HepG2 (cell line): Measurements from ENCODE around the gene SHISA5. TPM values are rescaled to one million over a fixed set of nuclear protein-coding genes. Genes with fewer than 3 reads are reported as not detected.

Experiments used
- ARNT2 ChIP-seq: sonication (generic); formaldehyde crosslinking; IDR thresholded peaks from 2 replicates; pipeline ENCODE4 v1.8.0; 2022; ENCODE audit warnings: mild to moderate bottlenecking, low read depth, missing genetic modification reagents, moderate library complexity
- ASH2L ChIP-seq: fragments of 300-600, 200-600 bp; sonication (generic); IDR thresholded peaks from 2 replicates; pipeline ENCODE4 v1.7.0; 2017; ENCODE audit warnings: low read depth, mild to moderate bottlenecking, moderate library complexity, mixed read lengths, low read length; ENCODE audit not compliant: insufficient read length
- FOSL2 ChIP-seq: sonication (generic); formaldehyde crosslinking; IDR thresholded peaks from 2 replicates; pipeline ENCODE4 v1.4.0; 2020; ENCODE audit warnings: missing genetic modification reagents
- FOXA1 ChIP-seq, 2 experiments: fragments of 450-650 bp in 1 of 2; sonication (generic) in 1 of 2; formaldehyde crosslinking in 1 of 2; IDR thresholded peaks; 2 replicates each; pipeline versions ENCODE4 v1.4.0 to v1.6.1; 2016 to 2020; ENCODE audit warnings: missing genetic modification reagents in 1 of 2
- HNF4A ChIP-seq: sonication (generic); formaldehyde crosslinking; IDR thresholded peaks from 2 replicates; pipeline ENCODE4 v1.4.0; 2020; ENCODE audit warnings: missing genetic modification reagents
- HOXA7 ChIP-seq: sonication (generic); formaldehyde crosslinking; IDR thresholded peaks from 2 replicates; pipeline ENCODE4 v1.8.1; 2022; ENCODE audit warnings: mild to moderate bottlenecking, missing genetic modification reagents, moderate library complexity
- MAZ ChIP-seq, 2 experiments: sonication (generic) in 1 of 2; formaldehyde crosslinking in 1 of 2; IDR thresholded peaks; 2 replicates each; pipeline versions ENCODE4 v1.5.0 to v1.6.1; 2012 to 2020; ENCODE audit warnings: low read depth in 2 of 2, mild to moderate bottlenecking in 2 of 2, borderline replicate concordance in 1 of 2, improper control_type of control experiment in 1 of 2, low read length in 1 of 2, missing genetic modification reagents in 1 of 2, moderate library complexity in 1 of 2
- REL ChIP-seq: sonication (generic); formaldehyde crosslinking; conservative IDR thresholded peaks from 2 replicates; pipeline ENCODE4 v1.8.0; 2022; ENCODE audit warnings: mild to moderate bottlenecking, missing genetic modification reagents, moderate library complexity
- TOPORS ChIP-seq: sonication (generic); formaldehyde crosslinking; IDR thresholded peaks from 2 replicates; pipeline ENCODE4 v1.8.0; 2023; ENCODE audit warnings: mild to moderate bottlenecking, missing genetic modification reagents
- ZBTB33 ChIP-seq: sonication (generic); formaldehyde crosslinking; IDR thresholded peaks from 2 replicates; pipeline ENCODE4 v1.4.0; 2020; ENCODE audit warnings: missing genetic modification reagents
- ZIK1 ChIP-seq: sonication (generic); formaldehyde crosslinking; IDR thresholded peaks from 2 replicates; pipeline ENCODE4 v1.5.0; 2020; ENCODE audit warnings: mild to moderate bottlenecking, low read depth, missing genetic modification reagents, borderline replicate concordance
- ZNF143 ChIP-seq: sonication (generic); formaldehyde crosslinking; IDR thresholded peaks from 2 replicates; pipeline ENCODE4 v1.4.0; 2020; ENCODE audit warnings: missing genetic modification reagents
- ZNF263 ChIP-seq: sonication (generic); formaldehyde crosslinking; IDR thresholded peaks from 2 replicates; pipeline ENCODE4 v1.4.0; 2020; ENCODE audit warnings: missing genetic modification reagents
- ZNF3 ChIP-seq: IDR thresholded peaks from 2 replicates; pipeline ENCODE4 v1.7.0; 2017; ENCODE audit warnings: inconsistent platforms
- ZNF350 ChIP-seq: sonication (generic); formaldehyde crosslinking; IDR thresholded peaks from 2 replicates; pipeline ENCODE4 v1.4.0; 2020; ENCODE audit warnings: mild to moderate bottlenecking, low read depth, missing genetic modification reagents, borderline replicate concordance
- ZNF431 ChIP-seq: sonication (generic); formaldehyde crosslinking; IDR thresholded peaks from 2 replicates; pipeline ENCODE4 v1.9.0; 2022; ENCODE audit warnings: missing genetic modification reagents, low read depth, mild to moderate bottlenecking, borderline replicate concordance
- ZNF547 ChIP-seq: sonication (generic); formaldehyde crosslinking; IDR thresholded peaks from 2 replicates; pipeline ENCODE4 v1.5.1; 2020; ENCODE audit warnings: mild to moderate bottlenecking, missing genetic modification reagents
- ZNF672 ChIP-seq: sonication (generic); formaldehyde crosslinking; IDR thresholded peaks from 2 replicates; pipeline ENCODE4 v1.8.1; 2022; ENCODE audit warnings: missing genetic modification reagents
- polyA plus RNA-seq, 8 experiments: library from polyadenylated mRNA; depleted of rRNA in 3 of 8; stranded (reverse) in 7 of 8; unstranded in 1 of 8; fragments of >200 nt; fragmentation: Illumina TruSeq in 4 of 8; extraction: Trizol in 4 of 8; gene quantifications; 2 replicates each; pipeline versions ENCODE4 v1.2.1 to v1.2.3, GENCODE V29; 2011 to 2016; ENCODE audit warnings: low read depth in 4 of 8, missing spikeins in 1 of 8, mixed read lengths in 1 of 8; ENCODE audit not compliant: insufficient read depth in 1 of 8
- total RNA-seq, 5 experiments: library from RNA; depleted of rRNA; stranded (reverse); fragments of >200 nt; fragmentation: Illumina TruSeq; extraction: Trizol; gene quantifications; 2 replicates each; pipeline ENCODE4 v1.2.3, GENCODE V29; 2016; ENCODE audit warnings: low read depth in 1 of 5
- TF ChIP-seq, protein P1 (sequence below): sonication (generic); formaldehyde crosslinking; IDR thresholded peaks from 2 replicates; pipeline ENCODE4 v1.8.1; 2023; ENCODE audit warnings: mild to moderate bottlenecking, moderate library complexity, missing genetic modification reagents

The SHISA5 gene
- total and polyA plus RNA-seq, 2 of the 13 experiments (the other 11 are each of a cell fraction or from before 2014, with no cell fraction given): 75.8 to 91.4 TPM

DNA sequence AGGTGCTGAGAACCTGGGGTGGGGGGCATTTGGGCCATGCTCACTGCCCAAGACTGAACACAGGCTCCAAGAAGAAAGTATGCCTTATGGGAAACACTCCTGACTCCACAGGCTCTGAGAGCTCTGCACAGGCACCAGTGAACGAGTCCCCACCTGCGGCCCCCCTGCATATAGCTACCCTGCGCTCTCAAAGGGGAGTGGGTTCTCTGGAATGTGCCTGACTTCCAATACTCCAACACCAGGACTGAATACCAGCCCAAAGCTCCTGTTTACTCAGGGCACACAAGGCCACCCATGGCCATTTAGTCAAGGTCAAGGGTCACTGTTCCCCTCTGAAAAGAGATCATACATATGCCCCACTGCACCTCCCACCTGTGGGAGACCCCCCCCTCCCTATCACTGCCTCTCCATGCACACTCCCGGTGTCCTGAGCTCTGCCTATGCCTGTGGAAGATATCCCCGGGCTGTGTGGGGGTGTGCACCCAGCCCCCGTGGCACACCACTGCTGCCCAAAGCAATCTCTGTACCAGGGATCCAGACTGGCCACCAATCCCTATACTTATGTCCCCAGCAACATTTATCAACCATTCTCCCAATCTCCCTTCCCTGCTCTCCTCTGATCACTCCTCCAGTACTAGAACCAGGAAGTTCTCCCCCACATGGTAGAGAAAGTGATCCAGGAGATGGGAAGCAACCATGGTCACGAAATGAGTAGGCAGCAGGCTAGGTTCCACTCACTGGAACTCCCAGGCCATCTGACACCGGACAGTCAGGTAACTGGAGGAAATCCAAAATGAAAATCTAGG, 72.5 kb downstream of the SHISA5 start (continued):
- TF ChIP-seq FOSL2 (CRISPR knock-in tag) (peak; percentile 62), ARNT2 (CRISPR knock-in tag) (peak; percentile 46; the same call in 1 of the 2 replicates), ZNF672 (CRISPR knock-in tag) (no peak), HOXA7 (CRISPR knock-in tag) (no peak), ZNF350 (CRISPR knock-in tag) (peak; percentile 61; the same call in 1 of the 2 replicates), TOPORS (CRISPR knock-in tag) (0 out of 2 replicates have a peak, but pooled peaks have one; percentile 14), ZNF263 (CRISPR knock-in tag) (0 out of 2 replicates have a peak, but pooled peaks have one; percentile 9), ZNF143 (peak; percentile 39; the same call in 1 of the 2 replicates), ZNF547 (CRISPR knock-in tag) (0 out of 2 replicates have a peak, but pooled peaks have one; percentile 50), HNF4A (CRISPR knock-in tag) (peak; percentile 94), MAZ (IDR thresholded peaks at IDR 0.05; ENCODE audit: borderline replicate concordance, low read depth, low read length) (no peak; the same call in 1 of the 2 replicates), MAZ (CRISPR knock-in tag; IDR thresholded peaks at IDR 0.05; ENCODE audit: low read depth) (peak; percentile 81), FOXA1 (IDR thresholded peaks at IDR 0.05) (peak; percentile 24; the same call in 1 of the 2 replicates), FOXA1 (CRISPR knock-in tag; IDR thresholded peaks at IDR 0.05) (peak; percentile 98), ZNF431 (CRISPR knock-in tag) (0 out of 2 replicates have a peak, but pooled peaks have one; percentile 55), ASH2L (peak; percentile 35), REL (CRISPR knock-in tag) (no peak), ZIK1 (CRISPR knock-in tag) (peak; percentile 59; the same call in 1 of the 2 replicates), ZNF3 (CRISPR knock-in tag) (no peak), ZBTB33 (peak; percentile 44; the same call in 1 of the 2 replicates)
- TF ChIP-seq, protein P1, sequence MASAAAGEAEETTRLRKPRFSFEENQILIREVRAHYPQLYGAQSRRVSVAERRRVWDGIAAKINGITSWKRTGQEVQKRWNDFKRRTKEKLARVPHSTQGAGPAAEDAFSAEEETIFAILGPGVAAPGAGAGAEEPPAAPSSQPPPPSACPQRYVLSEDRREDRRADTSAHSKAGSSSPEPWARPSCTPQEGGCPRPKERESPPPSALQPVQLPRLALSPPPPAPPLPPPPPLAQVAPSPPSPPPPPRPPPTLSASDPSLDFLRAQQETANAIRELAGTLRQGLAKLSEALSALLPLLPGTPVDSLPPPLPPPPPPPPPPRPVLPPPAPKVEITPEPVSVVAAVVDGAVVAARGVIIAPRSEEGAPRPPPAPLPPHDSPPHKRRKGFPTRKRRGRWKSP (CRISPR knock-in tag): peak; percentile 73
